ENCODE results near the gene ALX4. TPM values are rescaled to one million over a fixed set of nuclear protein-coding genes. Genes with fewer than 3 reads are reported as not detected.

The ALX4 gene
- total and polyA plus RNA-seq, 2 experiments from 2014 or later: not detected

DNA sequence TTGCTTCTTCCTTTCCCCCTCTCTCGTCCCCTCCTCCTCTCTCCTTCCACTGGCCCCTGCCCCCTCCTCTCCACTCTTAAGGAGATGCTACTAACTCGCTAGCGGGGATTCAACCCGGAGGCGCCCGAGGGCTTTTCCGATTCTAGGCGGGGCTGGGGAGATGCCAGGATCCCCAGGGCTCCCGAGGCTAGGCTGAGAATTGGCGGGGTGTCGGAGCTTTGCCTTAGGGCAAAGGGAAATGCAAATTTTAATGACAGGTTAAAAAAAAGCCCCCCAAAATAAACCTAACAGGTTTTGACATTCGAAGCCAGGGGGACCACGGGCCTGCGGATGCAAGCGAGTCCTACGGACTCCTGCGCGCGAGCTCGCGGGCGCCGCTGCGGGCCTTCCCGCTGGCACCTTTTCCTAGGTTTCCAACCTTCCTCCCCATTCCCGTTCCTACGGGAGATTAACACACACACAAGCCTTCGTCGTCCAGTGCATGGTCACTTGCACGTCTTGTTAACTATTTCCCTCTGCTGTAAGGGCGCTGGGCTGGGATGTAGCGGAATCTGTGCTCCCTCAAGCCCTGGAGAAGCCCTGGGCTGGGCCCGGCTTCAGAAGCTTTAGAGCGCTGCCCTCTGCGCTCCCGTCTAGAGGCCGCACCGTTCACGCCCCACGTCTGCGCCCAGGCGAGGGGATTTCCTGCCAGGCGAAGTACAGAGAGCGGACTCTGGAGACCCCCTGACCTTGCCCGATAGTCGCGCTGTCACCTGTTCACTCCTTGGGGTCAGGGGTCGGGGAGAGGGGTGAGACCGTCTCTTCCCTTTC, 729 bp upstream of the ALX4 start:
- H3F3A ChIP-seq (replicated peaks; ENCODE audit: low read depth): peaks cover 15% of the 10 kb centered on the region
- H3K9me3 Mint-ChIP-seq: peaks cover 3% of the 10 kb centered on the region; the same call in 2 of the 3 replicates
- peak overlapping the region; percentile 79 for H3K4me2 ChIP-seq
- TF ChIP-seq EZH2 (IDR thresholded peaks at IDR 0.05; ENCODE audit: low read depth, unreplicated experiment) (peak; percentile 93), JUNB (IDR thresholded peaks at IDR 0.05; ENCODE audit: unreplicated experiment) (no peak), EZH2phosphoT487 (IDR thresholded peaks at IDR 0.05; ENCODE audit: unreplicated experiment) (peak; percentile 50)
- H3K27me3 ChIP-seq (ENCODE audit: insufficient read depth): peaks cover 100% of the 10 kb centered on the region
- H3K4me1 Mint-ChIP-seq: peaks cover 46% of the 10 kb centered on the region
- H3K36me3 Mint-ChIP-seq (ENCODE audit: low read depth): no peaks in the 10 kb centered on the region; the same call in 2 of the 3 replicates
- H4K20me1 ChIP-seq (replicated peaks; ENCODE audit: insufficient read depth): peaks cover 32% of the 10 kb centered on the region
- H3K4me3 ChIP-seq: peak overlapping the region; percentile 55
- no peaks in the 10 kb centered on the region for H3K9me2 ChIP-seq (ENCODE audit: insufficient read depth)
- DNase-seq (ENCODE audit: low spot score) (peak; percentile 84), ATAC-seq (peak; percentile 18)
- H3K79me2 ChIP-seq (replicated peaks; ENCODE audit: insufficient read depth): no peaks in the 10 kb centered on the region
- H3K27ac Mint-ChIP-seq: no peak overlapping the region
- no peak overlapping the region for H3K27ac ChIP-seq (ENCODE audit: low read depth)
- H2AFZ ChIP-seq: no peak overlapping the region
- H3K4me1 ChIP-seq (ENCODE audit: insufficient read depth): peaks cover 41% of the 10 kb centered on the region
- peak overlapping the region; percentile 65 for H3K4me3 Mint-ChIP-seq
- H3K27me3 Mint-ChIP-seq (ENCODE audit: insufficient read depth, low read depth, poor library complexity): peaks cover 100% of the 10 kb centered on the region
- H3K36me3 ChIP-seq (ENCODE audit: insufficient read depth): no peaks in the 10 kb centered on the region

DNA sequence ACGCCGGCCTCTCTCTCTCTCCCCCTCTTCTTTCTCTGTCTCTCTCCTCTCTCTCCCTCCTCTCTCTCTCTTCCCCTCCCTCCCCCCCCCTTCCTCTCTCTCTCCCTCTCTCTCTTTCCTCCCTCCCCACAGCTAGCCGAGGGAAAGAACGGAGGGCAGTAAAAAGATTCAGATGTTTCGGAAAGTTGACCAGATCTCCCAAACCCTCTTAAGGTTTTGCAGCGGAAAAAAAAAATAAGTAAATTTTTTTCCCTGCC, 195 bp upstream of the ALX4 start:
- H3K4me3 ChIP-seq: peak overlapping the region; percentile 55
- DNase-seq (ENCODE audit: low spot score) (no peak), ATAC-seq (no peak)
- H4K20me1 ChIP-seq (replicated peaks; ENCODE audit: insufficient read depth): peaks cover 29% of the 10 kb centered on the region
- H3K27ac Mint-ChIP-seq: no peak overlapping the region
- H3K79me2 ChIP-seq (replicated peaks; ENCODE audit: insufficient read depth): no peaks in the 10 kb centered on the region
- no peak overlapping the region for H2AFZ ChIP-seq
- peaks cover 46% of the 10 kb centered on the region for H3K4me1 ChIP-seq (ENCODE audit: insufficient read depth)
- H3K36me3 ChIP-seq (ENCODE audit: insufficient read depth): no peaks in the 10 kb centered on the region
- H3K9me2 ChIP-seq (ENCODE audit: insufficient read depth): no peaks in the 10 kb centered on the region
- H3K27ac ChIP-seq (ENCODE audit: low read depth): no peak overlapping the region
- peaks cover 100% of the 10 kb centered on the region for H3K27me3 Mint-ChIP-seq (ENCODE audit: insufficient read depth, low read depth, poor library complexity)
- peaks cover 15% of the 10 kb centered on the region for H3F3A ChIP-seq (replicated peaks; ENCODE audit: low read depth)
- H3K27me3 ChIP-seq (ENCODE audit: insufficient read depth): peaks cover 100% of the 10 kb centered on the region
- peaks cover 3% of the 10 kb centered on the region; the same call in 2 of the 3 replicates for H3K9me3 Mint-ChIP-seq
- H3K36me3 Mint-ChIP-seq (ENCODE audit: low read depth): no peaks in the 10 kb centered on the region; the same call in 2 of the 3 replicates
- peak overlapping the region; percentile 65 for H3K4me3 Mint-ChIP-seq
- peaks cover 52% of the 10 kb centered on the region for H3K4me1 Mint-ChIP-seq
- peak overlapping the region; percentile 79 for H3K4me2 ChIP-seq
- TF ChIP-seq EZH2 (IDR thresholded peaks at IDR 0.05; ENCODE audit: low read depth, unreplicated experiment) (no peak), NANOG (IDR thresholded peaks at IDR 0.05; ENCODE audit: borderline replicate concordance) (no peak), POLR2AphosphoS5 (IDR thresholded peaks at IDR 0.05; ENCODE audit: low read depth) (no peak), STAT1 (IDR thresholded peaks at IDR 0.05; ENCODE audit: unreplicated experiment) (no peak), JUNB (IDR thresholded peaks at IDR 0.05; ENCODE audit: unreplicated experiment) (no peak)
- TF ChIP-seq, protein P1, sequence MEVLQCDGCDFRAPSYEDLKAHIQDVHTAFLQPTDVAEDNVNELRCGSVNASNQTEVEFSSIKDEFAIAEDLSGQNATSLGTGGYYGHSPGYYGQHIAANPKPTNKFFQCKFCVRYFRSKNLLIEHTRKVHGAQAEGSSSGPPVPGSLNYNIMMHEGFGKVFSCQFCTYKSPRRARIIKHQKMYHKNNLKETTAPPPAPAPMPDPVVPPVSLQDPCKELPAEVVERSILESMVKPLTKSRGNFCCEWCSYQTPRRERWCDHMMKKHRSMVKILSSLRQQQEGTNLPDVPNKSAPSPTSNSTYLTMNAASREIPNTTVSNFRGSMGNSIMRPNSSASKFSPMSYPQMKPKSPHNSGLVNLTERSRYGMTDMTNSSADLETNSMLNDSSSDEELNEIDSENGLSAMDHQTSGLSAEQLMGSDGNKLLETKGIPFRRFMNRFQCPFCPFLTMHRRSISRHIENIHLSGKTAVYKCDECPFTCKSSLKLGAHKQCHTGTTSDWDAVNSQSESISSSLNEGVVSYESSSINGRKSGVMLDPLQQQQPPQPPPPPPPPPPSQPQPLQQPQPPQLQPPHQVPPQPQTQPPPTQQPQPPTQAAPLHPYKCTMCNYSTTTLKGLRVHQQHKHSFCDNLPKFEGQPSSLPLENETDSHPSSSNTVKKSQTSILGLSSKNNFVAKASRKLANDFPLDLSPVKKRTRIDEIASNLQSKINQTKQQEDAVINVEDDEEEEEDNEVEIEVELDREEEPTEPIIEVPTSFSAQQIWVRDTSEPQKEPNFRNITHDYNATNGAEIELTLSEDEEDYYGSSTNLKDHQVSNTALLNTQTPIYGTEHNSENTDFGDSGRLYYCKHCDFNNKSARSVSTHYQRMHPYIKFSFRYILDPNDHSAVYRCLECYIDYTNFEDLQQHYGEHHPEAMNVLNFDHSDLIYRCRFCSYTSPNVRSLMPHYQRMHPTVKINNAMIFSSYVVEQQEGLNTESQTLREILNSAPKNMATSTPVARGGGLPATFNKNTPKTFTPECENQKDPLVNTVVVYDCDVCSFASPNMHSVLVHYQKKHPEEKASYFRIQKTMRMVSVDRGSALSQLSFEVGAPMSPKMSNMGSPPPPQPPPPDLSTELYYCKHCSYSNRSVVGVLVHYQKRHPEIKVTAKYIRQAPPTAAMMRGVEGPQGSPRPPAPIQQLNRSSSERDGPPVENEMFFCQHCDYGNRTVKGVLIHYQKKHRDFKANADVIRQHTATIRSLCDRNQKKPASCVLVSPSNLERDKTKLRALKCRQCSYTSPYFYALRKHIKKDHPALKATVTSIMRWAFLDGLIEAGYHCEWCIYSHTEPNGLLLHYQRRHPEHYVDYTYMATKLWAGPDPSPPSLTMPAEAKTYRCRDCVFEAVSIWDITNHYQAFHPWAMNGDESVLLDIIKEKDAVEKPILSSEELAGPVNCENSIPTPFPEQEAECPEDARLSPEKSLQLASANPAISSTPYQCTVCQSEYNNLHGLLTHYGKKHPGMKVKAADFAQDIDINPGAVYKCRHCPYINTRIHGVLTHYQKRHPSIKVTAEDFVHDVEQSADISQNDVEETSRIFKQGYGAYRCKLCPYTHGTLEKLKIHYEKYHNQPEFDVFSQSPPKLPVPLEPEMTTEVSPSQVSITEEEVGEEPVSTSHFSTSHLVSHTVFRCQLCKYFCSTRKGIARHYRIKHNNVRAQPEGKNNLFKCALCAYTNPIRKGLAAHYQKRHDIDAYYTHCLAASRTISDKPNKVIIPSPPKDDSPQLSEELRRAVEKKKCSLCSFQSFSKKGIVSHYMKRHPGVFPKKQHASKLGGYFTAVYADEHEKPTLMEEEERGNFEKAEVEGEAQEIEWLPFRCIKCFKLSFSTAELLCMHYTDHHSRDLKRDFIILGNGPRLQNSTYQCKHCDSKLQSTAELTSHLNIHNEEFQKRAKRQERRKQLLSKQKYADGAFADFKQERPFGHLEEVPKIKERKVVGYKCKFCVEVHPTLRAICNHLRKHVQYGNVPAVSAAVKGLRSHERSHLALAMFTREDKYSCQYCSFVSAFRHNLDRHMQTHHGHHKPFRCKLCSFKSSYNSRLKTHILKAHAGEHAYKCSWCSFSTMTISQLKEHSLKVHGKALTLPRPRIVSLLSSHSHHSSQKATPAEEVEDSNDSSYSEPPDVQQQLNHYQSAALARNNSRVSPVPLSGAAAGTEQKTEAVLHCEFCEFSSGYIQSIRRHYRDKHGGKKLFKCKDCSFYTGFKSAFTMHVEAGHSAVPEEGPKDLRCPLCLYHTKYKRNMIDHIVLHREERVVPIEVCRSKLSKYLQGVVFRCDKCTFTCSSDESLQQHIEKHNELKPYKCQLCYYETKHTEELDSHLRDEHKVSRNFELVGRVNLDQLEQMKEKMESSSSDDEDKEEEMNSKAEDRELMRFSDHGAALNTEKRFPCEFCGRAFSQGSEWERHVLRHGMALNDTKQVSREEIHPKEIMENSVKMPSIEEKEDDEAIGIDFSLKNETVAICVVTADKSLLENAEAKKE (CRISPR knock-in tag; IDR thresholded peaks at IDR 0.05): no peak
- TF ChIP-seq, protein P2, sequence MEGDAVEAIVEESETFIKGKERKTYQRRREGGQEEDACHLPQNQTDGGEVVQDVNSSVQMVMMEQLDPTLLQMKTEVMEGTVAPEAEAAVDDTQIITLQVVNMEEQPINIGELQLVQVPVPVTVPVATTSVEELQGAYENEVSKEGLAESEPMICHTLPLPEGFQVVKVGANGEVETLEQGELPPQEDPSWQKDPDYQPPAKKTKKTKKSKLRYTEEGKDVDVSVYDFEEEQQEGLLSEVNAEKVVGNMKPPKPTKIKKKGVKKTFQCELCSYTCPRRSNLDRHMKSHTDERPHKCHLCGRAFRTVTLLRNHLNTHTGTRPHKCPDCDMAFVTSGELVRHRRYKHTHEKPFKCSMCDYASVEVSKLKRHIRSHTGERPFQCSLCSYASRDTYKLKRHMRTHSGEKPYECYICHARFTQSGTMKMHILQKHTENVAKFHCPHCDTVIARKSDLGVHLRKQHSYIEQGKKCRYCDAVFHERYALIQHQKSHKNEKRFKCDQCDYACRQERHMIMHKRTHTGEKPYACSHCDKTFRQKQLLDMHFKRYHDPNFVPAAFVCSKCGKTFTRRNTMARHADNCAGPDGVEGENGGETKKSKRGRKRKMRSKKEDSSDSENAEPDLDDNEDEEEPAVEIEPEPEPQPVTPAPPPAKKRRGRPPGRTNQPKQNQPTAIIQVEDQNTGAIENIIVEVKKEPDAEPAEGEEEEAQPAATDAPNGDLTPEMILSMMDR (conservative IDR thresholded peaks at IDR 0.05; ENCODE audit: low read depth in 2 of 2): no peak
- TF ChIP-seq, protein P3, sequence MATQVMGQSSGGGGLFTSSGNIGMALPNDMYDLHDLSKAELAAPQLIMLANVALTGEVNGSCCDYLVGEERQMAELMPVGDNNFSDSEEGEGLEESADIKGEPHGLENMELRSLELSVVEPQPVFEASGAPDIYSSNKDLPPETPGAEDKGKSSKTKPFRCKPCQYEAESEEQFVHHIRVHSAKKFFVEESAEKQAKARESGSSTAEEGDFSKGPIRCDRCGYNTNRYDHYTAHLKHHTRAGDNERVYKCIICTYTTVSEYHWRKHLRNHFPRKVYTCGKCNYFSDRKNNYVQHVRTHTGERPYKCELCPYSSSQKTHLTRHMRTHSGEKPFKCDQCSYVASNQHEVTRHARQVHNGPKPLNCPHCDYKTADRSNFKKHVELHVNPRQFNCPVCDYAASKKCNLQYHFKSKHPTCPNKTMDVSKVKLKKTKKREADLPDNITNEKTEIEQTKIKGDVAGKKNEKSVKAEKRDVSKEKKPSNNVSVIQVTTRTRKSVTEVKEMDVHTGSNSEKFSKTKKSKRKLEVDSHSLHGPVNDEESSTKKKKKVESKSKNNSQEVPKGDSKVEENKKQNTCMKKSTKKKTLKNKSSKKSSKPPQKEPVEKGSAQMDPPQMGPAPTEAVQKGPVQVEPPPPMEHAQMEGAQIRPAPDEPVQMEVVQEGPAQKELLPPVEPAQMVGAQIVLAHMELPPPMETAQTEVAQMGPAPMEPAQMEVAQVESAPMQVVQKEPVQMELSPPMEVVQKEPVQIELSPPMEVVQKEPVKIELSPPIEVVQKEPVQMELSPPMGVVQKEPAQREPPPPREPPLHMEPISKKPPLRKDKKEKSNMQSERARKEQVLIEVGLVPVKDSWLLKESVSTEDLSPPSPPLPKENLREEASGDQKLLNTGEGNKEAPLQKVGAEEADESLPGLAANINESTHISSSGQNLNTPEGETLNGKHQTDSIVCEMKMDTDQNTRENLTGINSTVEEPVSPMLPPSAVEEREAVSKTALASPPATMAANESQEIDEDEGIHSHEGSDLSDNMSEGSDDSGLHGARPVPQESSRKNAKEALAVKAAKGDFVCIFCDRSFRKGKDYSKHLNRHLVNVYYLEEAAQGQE (IDR thresholded peaks at IDR 0.05; ENCODE audit: unreplicated experiment): no peak

Measured in GM23338 (cell line).